Osteocyte (in vitro differentiated cells): ENCODE results near the gene ACOT13. TPM values are rescaled to one million over a fixed set of nuclear protein-coding genes. Genes with fewer than 3 reads are reported as not detected.
"Not testable (repeated sequence)": the region's sequence is repeated elsewhere in the genome, so short reads cannot be mapped to it uniquely, and the experiment has no call there.

Source experiments
- DNase-seq: peaks from one replicate; pipeline ENCODE4 v3.0.0; 2021; ENCODE audit warnings: mixed read lengths; ENCODE audit not compliant: unreplicated experiment; ENCODE audit errors: extremely low spot score
- H3K27ac Mint-ChIP-seq: one replicate; pipeline ENCODE4 v1.8.0; 2021; ENCODE audit warnings: mild to moderate bottlenecking, mixed read lengths; ENCODE audit not compliant: unreplicated experiment
- H3K27me3 Mint-ChIP-seq: one replicate; pipeline ENCODE4 v1.8.0; 2021; ENCODE audit warnings: mixed read lengths; ENCODE audit not compliant: unreplicated experiment
- H3K36me3 Mint-ChIP-seq: one replicate; pipeline ENCODE4 v1.8.0; 2021; ENCODE audit warnings: mixed read lengths; ENCODE audit not compliant: unreplicated experiment
- H3K4me1 Mint-ChIP-seq: one replicate; pipeline ENCODE4 v1.8.0; 2021; ENCODE audit warnings: mixed read lengths; ENCODE audit not compliant: unreplicated experiment
- H3K4me3 Mint-ChIP-seq: one replicate; pipeline ENCODE4 v1.8.0; 2021; ENCODE audit warnings: mild to moderate bottlenecking, moderate library complexity, mixed read lengths; ENCODE audit not compliant: unreplicated experiment
- H3K9me3 Mint-ChIP-seq: one replicate; pipeline ENCODE4 v1.8.0; 2021; ENCODE audit warnings: mixed read lengths; ENCODE audit not compliant: unreplicated experiment
- CTCF ChIP-seq: fragments of 200-600 bp; sonication (generic); IDR thresholded peaks from 2 replicates; pipeline ENCODE4 v1.5.0; 2021; ENCODE audit warnings: antibody characterized with exemption, mild to moderate bottlenecking, moderate library complexity
- total RNA-seq: library from RNA; stranded (reverse); gene quantifications from 2 replicates; pipeline ENCODE4 v1.2.1, GENCODE V29; 2021

Gene ACOT13
- total RNA-seq, 1 donor from 2014 or later = 23.9 TPM

GRCh38 chr6:24709014-24709711 is 42.3 kb downstream of the ACOT13 start:
- no peak for TF ChIP-seq CTCF
- Mint-ChIP-seq H3K9me3 (no peaks in the 10 kb centered on the region), H3K4me1 (peaks cover 18% of the 10 kb centered on the region), H3K4me3 (no peak overlapping the region), H3K27ac (no peak overlapping the region), H3K27me3 (no peaks in the 10 kb centered on the region), H3K36me3 (peaks cover 67% of the 10 kb centered on the region)
- DNase-seq = no peak

GRCh38 chr6:24710519-24711303 is 43.8 kb downstream of the ACOT13 start:
- no peak for TF ChIP-seq CTCF
- no peak for DNase-seq
- H3K27me3 Mint-ChIP-seq = no peaks in the 10 kb centered on the region
- peak overlapping the region; percentile 7 for H3K27ac Mint-ChIP-seq
- peaks cover 69% of the 10 kb centered on the region for H3K36me3 Mint-ChIP-seq
- no peaks in the 10 kb centered on the region for H3K9me3 Mint-ChIP-seq
- H3K4me1 Mint-ChIP-seq = peaks cover 32% of the 10 kb centered on the region
- H3K4me3 Mint-ChIP-seq = no peak overlapping the region

- not testable (repeated sequence) for DNase-seq
Measured at GRCh38 chr6:24716602-24717148, 49.8 kb downstream of the ACOT13 start.

GRCh38 chr6:24718449-24719124 is 51.7 kb downstream of the ACOT13 start:
- peaks cover 58% of the 10 kb centered on the region for H3K4me1 Mint-ChIP-seq
- no peaks in the 10 kb centered on the region for H3K27me3 Mint-ChIP-seq
- no peak for TF ChIP-seq CTCF
- H3K27ac Mint-ChIP-seq = peak overlapping the region; percentile 99
- peaks cover 35% of the 10 kb centered on the region for H3K36me3 Mint-ChIP-seq
- H3K4me3 Mint-ChIP-seq = peak overlapping the region; percentile 92
- DNase-seq = no peak
- no peaks in the 10 kb centered on the region for H3K9me3 Mint-ChIP-seq

More at GRCh38 chr6:24716602-24717148, 49.8 kb downstream of the ACOT13 start:
- peaks cover 49% of the 10 kb centered on the region for H3K36me3 Mint-ChIP-seq
- peak overlapping the region; percentile 38 for H3K27ac Mint-ChIP-seq
- H3K4me1 Mint-ChIP-seq = peaks cover 63% of the 10 kb centered on the region
- peak overlapping the region; percentile 92 for H3K4me3 Mint-ChIP-seq
- not testable (repeated sequence) for H3K27me3 Mint-ChIP-seq, H3K9me3 Mint-ChIP-seq

- no peak for DNase-seq
- H3K4me1 Mint-ChIP-seq = peaks cover 51% of the 10 kb centered on the region
- no peak for TF ChIP-seq CTCF
Measured at GRCh38 chr6:24719125-24719971, 52.5 kb downstream of the ACOT13 start, which contains the start of gene C6orf62. C6orf62 (minus strand) TSS chr6:24719154; CDS start chr6:24718668, 486 bp downstream.

More at GRCh38 chr6:24719125-24719971, 52.5 kb downstream of the ACOT13 start, which contains the start of gene C6orf62:
- Mint-ChIP-seq H3K9me3 (no peaks in the 10 kb centered on the region), H3K36me3 (peaks cover 28% of the 10 kb centered on the region), H3K27ac (peak within 1 kb of the TSS; percentile 99), H3K4me3 (peak within 1 kb of the TSS; percentile 92), H3K27me3 (no peaks in the 10 kb centered on the region)
